ENCODE data around the gene ITPK1.

ITPK1 gene

DNA sequence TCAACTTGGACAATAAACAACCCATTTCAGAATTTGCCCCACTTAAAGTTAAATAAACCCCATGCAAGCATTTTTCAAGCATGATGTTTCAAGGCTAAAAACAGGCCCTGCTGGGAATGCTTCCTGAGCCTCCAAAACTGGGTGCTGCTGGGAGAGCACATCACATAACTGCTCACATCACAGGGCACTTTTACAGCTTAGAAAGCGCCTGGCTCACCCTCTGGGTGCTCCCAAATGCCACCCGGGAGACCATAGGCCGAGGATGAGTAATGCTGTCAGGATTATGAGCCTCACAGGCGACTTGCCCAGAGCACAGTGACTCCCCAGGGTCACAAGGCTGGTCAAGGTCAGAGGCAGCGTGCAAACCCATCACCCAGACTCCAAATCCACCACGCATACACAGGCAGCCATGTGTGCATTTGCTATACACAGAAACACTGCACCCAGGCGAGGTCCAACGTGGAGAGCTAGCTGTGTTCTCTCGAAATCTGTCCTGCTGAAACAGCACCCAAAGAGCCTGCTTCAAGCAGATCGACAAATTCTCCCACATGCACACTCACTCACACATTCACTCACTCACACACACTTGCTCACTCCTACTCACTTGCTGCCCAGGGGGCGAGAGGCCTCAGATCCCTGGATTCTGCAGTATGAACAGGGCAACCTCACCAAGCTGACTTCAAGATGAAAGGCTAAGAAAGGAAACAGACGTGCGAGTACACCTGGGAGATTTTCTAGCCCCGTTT, 58.7 kb downstream of the ITPK1 start:
- Histone ChIP-seq H3K36me3 (ENCODE audit: control insufficient read depth in 5 of 5, insufficient read depth in 5 of 5, low read length in 5 of 5) (peaks cover 0 to 11% (median 9%) of the 10 kb centered on the region in 5 donors), H3K9me3 (ENCODE audit: control insufficient read depth in 5 of 5, low read length in 5 of 5) (no peaks in the 10 kb centered on the region), H3K9ac (ENCODE audit: low read length in 5 of 5) (no peak overlapping the region), H3K4me1 (ENCODE audit: control insufficient read depth in 5 of 5, insufficient read depth in 5 of 5, low read length in 5 of 5) (peaks cover 0 to 26% (median 20%) of the 10 kb centered on the region in 5 donors), H3K4me3 (ENCODE audit: low read depth in 1 of 5, low read length in 5 of 5) (no peak overlapping the region), H3K27me3 (ENCODE audit: control insufficient read depth in 5 of 5, insufficient read depth in 4 of 5, low read length in 5 of 5) (no peaks in the 10 kb centered on the region), H3K27ac (ENCODE audit: low read depth, low read length) (no peak overlapping the region)

DNA sequence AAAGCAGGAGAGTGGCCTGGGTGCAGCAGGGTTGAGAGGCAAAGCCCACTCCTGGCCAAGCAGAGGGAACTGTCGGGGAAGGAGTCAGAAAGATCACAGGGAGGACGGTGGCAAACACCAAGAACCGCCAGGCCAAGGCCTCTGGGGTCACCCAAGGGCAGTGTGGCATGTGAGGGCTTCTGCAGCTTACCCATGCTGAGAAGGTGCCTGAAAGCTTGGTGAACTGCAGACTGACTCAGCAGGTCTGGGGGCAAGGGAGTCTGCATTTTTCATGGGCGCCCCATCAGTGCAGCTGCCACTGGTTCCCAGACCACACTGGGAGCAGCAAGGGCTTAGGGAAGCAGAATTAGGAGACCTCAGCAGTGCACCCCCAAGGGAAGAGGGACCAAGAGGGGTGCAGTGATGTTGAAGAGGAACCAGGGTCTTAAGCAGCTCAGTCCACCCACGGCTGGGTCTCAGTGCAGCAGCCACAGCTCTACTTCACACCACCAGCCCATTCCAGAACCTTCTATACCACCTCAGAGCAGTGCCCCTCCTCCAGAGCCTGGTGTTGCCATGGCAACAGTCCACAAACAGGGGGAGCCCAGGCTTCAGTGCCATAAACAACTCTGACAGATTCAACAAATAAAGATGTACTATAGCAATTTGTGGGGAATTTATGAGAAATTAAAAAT, 59.4 kb downstream of the ITPK1 start:
- no peak overlapping the region for H3K27ac ChIP-seq (ENCODE audit: low read depth, low read length)
- no peak overlapping the region for H3K4me3 ChIP-seq (ENCODE audit: low read depth in 1 of 5, low read length in 5 of 5)

DNA sequence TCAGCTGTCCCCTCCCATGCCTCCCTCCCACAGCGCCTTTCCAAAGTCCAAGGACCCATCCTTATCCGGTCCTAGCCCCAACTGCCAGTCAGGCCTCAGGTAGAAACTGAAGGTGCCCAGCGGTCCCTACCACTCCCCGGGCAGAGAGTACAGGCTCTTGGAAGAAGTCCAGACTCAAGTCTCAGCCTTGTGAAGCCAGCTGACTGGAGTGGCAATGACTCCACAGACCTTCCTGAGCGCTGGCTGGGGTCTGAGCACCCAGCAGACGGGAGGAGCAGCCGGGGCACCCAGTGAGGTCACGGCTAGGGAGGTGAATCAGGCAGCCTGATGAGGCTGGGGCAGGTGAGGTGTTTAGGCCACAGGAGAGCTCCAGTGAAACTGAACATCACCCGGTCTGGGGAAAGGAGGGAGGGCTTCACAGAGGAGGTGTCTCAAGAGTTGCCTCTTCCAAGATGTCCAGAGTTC, 60.0 kb downstream of the ITPK1 start:
- Histone ChIP-seq H3K36me3 (ENCODE audit: control insufficient read depth in 5 of 5, insufficient read depth in 5 of 5, low read length in 5 of 5) (peaks cover 0 to 20% (median 11%) of the 10 kb centered on the region in 5 donors), H3K9ac (ENCODE audit: low read length in 5 of 5) (no peak overlapping the region), H3K4me1 (ENCODE audit: control insufficient read depth in 5 of 5, insufficient read depth in 5 of 5, low read length in 5 of 5) (peaks cover 0 to 30% (median 20%) of the 10 kb centered on the region in 5 donors), H3K27ac (ENCODE audit: low read depth, low read length) (no peak overlapping the region), H3K9me3 (ENCODE audit: control insufficient read depth in 5 of 5, low read length in 5 of 5) (no peaks in the 10 kb centered on the region), H3K27me3 (ENCODE audit: control insufficient read depth in 5 of 5, insufficient read depth in 4 of 5, low read length in 5 of 5) (no peaks in the 10 kb centered on the region), H3K4me3 (ENCODE audit: low read depth in 1 of 5, low read length in 5 of 5) (no peak overlapping the region)

More for the DNA sequence above, 59.4 kb downstream of the ITPK1 start:
- Histone ChIP-seq H3K36me3 (ENCODE audit: control insufficient read depth in 5 of 5, insufficient read depth in 5 of 5, low read length in 5 of 5) (peaks cover 0 to 15% (median 10%) of the 10 kb centered on the region in 5 donors), H3K4me1 (ENCODE audit: control insufficient read depth in 5 of 5, insufficient read depth in 5 of 5, low read length in 5 of 5) (peaks cover 0 to 29% (median 20%) of the 10 kb centered on the region in 5 donors), H3K9ac (ENCODE audit: low read length in 5 of 5) (no peak overlapping the region), H3K27me3 (ENCODE audit: control insufficient read depth in 5 of 5, insufficient read depth in 4 of 5, low read length in 5 of 5) (no peaks in the 10 kb centered on the region), H3K9me3 (ENCODE audit: control insufficient read depth in 5 of 5, low read length in 5 of 5) (no peaks in the 10 kb centered on the region)

DNA sequence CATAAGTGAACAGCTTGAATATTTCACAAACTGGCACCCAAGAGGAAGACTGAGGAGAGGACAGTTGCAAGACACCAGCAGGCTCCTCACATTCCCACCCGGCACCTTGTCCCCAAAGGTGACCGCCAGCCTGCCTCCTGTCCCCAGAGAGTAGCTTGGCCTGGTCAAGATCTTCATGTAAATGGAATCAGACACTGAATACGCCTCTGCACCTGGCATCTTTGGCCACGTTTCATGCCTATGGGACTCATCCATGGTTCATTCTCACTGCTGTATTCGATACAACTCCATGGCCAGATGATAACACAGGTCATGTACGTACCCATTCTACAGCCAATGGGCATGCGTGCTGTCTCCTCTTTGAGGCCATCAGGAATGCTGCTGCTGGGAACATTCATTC, 60.8 kb downstream of the ITPK1 start:
- peaks cover 0 to 32% (median 19%) of the 10 kb centered on the region in 5 donors for H3K4me1 ChIP-seq (ENCODE audit: control insufficient read depth in 5 of 5, insufficient read depth in 5 of 5, low read length in 5 of 5)
- H3K36me3 ChIP-seq (ENCODE audit: control insufficient read depth in 5 of 5, insufficient read depth in 5 of 5, low read length in 5 of 5): peaks cover 0 to 22% (median 11%) of the 10 kb centered on the region in 5 donors
- H3K4me3 ChIP-seq (ENCODE audit: low read depth in 1 of 5, low read length in 5 of 5): no peak overlapping the region
- H3K9me3 ChIP-seq (ENCODE audit: control insufficient read depth in 5 of 5, low read length in 5 of 5): no peaks in the 10 kb centered on the region
- H3K9ac ChIP-seq (ENCODE audit: low read length in 5 of 5): peak overlapping the region in 1 of 5 donors; percentile 21
- no peak overlapping the region for H3K27ac ChIP-seq (ENCODE audit: low read depth, low read length)
- no peaks in the 10 kb centered on the region for H3K27me3 ChIP-seq (ENCODE audit: control insufficient read depth in 5 of 5, insufficient read depth in 4 of 5, low read length in 5 of 5)

DNA sequence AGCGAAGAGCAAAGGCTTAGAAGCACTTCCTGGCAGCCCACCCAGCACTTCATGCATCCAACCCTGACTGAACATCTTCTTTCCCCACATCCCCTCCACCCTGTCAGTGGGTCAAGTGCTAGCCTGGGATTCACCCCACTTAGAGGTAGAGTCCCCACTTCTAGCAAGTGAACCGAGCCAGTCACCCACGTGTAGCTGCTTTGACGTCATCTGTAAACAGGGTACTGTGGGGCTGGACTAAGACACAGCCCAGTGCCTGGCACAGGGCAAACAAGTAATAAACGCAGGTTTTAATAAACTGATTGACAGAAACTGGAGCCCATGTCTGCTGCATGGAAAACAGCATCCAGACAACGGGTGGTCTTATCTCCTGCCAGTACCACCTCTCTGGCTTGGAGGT, 61.7 kb downstream of the ITPK1 start:
- Histone ChIP-seq H3K36me3 (ENCODE audit: control insufficient read depth in 5 of 5, insufficient read depth in 5 of 5, low read length in 5 of 5) (peaks cover 0 to 22% (median 13%) of the 10 kb centered on the region in 5 donors), H3K9me3 (ENCODE audit: control insufficient read depth in 5 of 5, low read length in 5 of 5) (no peaks in the 10 kb centered on the region), H3K27ac (ENCODE audit: low read depth, low read length) (no peak overlapping the region), H3K9ac (ENCODE audit: low read length in 5 of 5) (no peak overlapping the region), H3K4me3 (ENCODE audit: low read depth in 1 of 5, low read length in 5 of 5) (no peak overlapping the region), H3K27me3 (ENCODE audit: control insufficient read depth in 5 of 5, insufficient read depth in 4 of 5, low read length in 5 of 5) (no peaks in the 10 kb centered on the region), H3K4me1 (ENCODE audit: control insufficient read depth in 5 of 5, insufficient read depth in 5 of 5, low read length in 5 of 5) (peaks cover 0 to 34% (median 20%) of the 10 kb centered on the region in 5 donors)

DNA sequence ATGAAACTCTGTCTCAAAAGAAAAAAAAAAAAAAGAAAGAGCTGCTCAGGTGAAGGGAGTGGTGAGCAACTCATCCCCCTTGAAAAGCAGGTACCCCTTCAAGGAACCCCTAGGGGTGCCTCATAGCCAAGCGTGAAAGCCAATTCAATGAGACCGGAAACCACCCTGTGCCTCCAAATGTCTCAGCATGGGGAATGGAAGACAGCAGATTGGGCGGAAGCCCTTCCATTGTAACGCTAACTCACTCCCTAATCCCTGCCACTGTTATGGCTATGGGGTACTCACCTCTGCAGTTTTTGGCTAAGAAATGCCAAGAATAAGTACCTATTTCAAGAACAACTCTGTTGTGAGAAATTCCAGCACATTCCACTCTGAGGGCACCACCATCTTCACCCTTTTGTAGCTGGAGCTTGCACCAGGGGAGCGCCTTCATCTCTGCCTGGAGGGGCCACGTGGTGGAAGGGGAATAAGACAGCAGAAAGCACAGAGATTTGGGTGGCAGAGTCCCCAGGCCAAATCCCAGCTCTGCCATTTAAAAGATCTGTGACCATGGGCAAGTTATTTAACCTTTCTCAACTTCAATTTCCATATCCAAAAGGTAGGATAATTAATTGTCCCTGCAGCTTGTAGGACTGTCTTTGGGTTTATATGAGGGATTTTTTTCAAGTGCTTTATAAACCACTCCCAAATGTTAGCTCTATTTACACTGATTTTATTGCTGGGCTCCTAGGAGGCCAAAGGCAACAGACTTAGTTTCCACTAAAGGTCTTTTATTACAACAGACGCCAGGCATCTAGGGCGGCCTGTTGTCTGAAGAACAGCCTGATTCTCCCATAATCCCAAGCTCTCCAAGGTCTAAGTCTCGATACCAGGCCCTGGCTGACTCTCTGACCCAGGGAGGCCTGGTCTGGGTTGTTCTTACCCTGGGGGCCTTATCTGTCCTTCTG, 63.9 kb downstream of the ITPK1 start:
- no peaks in the 10 kb centered on the region for H3K27me3 ChIP-seq (ENCODE audit: control insufficient read depth in 5 of 5, insufficient read depth in 4 of 5, low read length in 5 of 5)
- H3K9ac ChIP-seq (ENCODE audit: low read length in 5 of 5): no peak overlapping the region
- peak overlapping the region; percentile 4 for H3K27ac ChIP-seq (ENCODE audit: low read depth, low read length)
- H3K4me3 ChIP-seq (ENCODE audit: low read depth in 1 of 5, low read length in 5 of 5): no peak overlapping the region
- H3K4me1 ChIP-seq (ENCODE audit: control insufficient read depth in 5 of 5, insufficient read depth in 5 of 5, low read length in 5 of 5): peaks cover 0 to 37% (median 18%) of the 10 kb centered on the region in 5 donors
- no peaks in the 10 kb centered on the region for H3K9me3 ChIP-seq (ENCODE audit: control insufficient read depth in 5 of 5, low read length in 5 of 5)
- H3K36me3 ChIP-seq (ENCODE audit: control insufficient read depth in 5 of 5, insufficient read depth in 5 of 5, low read length in 5 of 5): peaks cover 0 to 22% (median 13%) of the 10 kb centered on the region in 5 donors

DNA sequence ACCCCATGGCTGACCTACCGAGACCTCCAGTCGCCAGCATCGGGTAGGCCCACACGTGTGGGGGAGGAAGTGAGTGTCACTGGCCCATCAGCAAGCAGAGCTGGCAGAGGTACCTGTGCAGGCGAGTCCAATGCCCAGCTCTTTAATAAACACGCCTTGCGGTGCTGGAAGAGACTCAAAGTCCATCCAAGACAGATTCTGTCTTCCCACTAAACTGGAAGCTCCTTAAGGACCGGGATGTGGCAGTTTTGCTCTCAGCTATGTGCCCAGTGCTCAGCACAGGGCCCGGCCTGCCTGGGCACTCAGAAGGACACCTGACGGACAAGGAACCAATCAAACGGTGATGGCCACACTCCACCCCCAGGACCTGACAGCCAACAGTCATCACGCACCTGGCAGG, 65.0 kb downstream of the ITPK1 start:
- Histone ChIP-seq H3K4me1 (ENCODE audit: control insufficient read depth in 5 of 5, insufficient read depth in 5 of 5, low read length in 5 of 5) (peaks cover 0 to 29% (median 12%) of the 10 kb centered on the region in 5 donors), H3K27me3 (ENCODE audit: control insufficient read depth in 5 of 5, insufficient read depth in 4 of 5, low read length in 5 of 5) (no peaks in the 10 kb centered on the region), H3K9me3 (ENCODE audit: control insufficient read depth in 5 of 5, low read length in 5 of 5) (no peaks in the 10 kb centered on the region), H3K36me3 (ENCODE audit: control insufficient read depth in 5 of 5, insufficient read depth in 5 of 5, low read length in 5 of 5) (peaks cover 0 to 22% (median 11%) of the 10 kb centered on the region in 5 donors), H3K9ac (ENCODE audit: low read length in 5 of 5) (no peak overlapping the region), H3K4me3 (ENCODE audit: low read depth in 1 of 5, low read length in 5 of 5) (no peak overlapping the region), H3K27ac (ENCODE audit: low read depth, low read length) (no peak overlapping the region)

DNA sequence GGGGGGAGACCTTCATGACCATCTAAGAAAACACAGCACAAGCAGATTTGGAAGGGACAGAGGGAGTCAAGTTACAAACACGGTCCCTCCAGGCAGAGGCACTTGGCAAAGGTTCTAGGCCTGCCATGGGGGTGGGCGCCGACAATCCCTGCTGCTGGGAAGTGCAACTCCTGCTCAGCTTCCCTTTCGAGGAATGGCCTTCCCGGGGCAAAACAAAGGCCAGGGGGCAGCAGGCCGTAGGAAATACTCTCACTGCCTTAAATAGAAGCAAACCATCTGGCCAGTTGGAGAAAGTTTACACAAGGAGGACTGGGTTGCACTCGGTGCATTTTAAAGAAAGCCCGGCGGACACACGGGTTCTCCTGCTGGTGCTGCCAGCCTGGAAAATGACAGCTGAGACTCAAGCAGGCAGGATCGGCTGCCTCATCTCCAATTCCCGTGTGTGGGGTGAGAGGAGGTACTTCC, 65.8 kb downstream of the ITPK1 start:
- H3K9ac ChIP-seq (ENCODE audit: low read length in 5 of 5): no peak overlapping the region
- H3K27ac ChIP-seq (ENCODE audit: low read depth, low read length): no peak overlapping the region
- peaks cover 0 to 19% (median 8%) of the 10 kb centered on the region in 5 donors for H3K36me3 ChIP-seq (ENCODE audit: control insufficient read depth in 5 of 5, insufficient read depth in 5 of 5, low read length in 5 of 5)
- no peaks in the 10 kb centered on the region for H3K9me3 ChIP-seq (ENCODE audit: control insufficient read depth in 5 of 5, low read length in 5 of 5)
- H3K4me1 ChIP-seq (ENCODE audit: control insufficient read depth in 5 of 5, insufficient read depth in 5 of 5, low read length in 5 of 5): peaks cover 0 to 35% (median 16%) of the 10 kb centered on the region in 5 donors
- H3K4me3 ChIP-seq (ENCODE audit: low read depth in 1 of 5, low read length in 5 of 5): no peak overlapping the region
- no peaks in the 10 kb centered on the region for H3K27me3 ChIP-seq (ENCODE audit: control insufficient read depth in 5 of 5, insufficient read depth in 4 of 5, low read length in 5 of 5)

DNA sequence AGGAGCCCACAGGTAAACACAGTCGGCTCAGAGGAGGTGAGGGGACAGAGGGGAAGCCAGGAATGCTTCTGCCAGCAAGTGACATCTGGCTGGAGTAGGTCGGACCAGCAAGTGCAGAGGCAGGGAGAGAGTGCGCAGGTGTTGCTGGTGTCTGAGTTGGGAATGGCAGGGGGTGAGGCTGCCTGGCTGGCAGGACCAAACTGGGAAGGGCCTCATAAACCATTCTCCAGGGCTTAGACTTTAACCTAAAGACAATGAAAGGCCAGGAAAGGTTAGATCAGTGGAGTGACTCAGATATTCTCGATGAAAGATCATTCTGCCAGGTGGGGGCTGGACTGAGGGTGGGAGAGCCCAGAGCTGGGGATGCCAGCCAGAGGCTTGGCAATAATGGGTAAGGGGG, 66.4 kb downstream of the ITPK1 start:
- Histone ChIP-seq H3K9ac (ENCODE audit: low read length in 5 of 5) (no peak overlapping the region), H3K4me1 (ENCODE audit: control insufficient read depth in 5 of 5, insufficient read depth in 5 of 5, low read length in 5 of 5) (peaks cover 0 to 41% (median 18%) of the 10 kb centered on the region in 5 donors), H3K27ac (ENCODE audit: low read depth, low read length) (no peak overlapping the region), H3K9me3 (ENCODE audit: control insufficient read depth in 5 of 5, low read length in 5 of 5) (no peaks in the 10 kb centered on the region), H3K36me3 (ENCODE audit: control insufficient read depth in 5 of 5, insufficient read depth in 5 of 5, low read length in 5 of 5) (peaks cover 0 to 13% (median 7%) of the 10 kb centered on the region in 5 donors), H3K27me3 (ENCODE audit: control insufficient read depth in 5 of 5, insufficient read depth in 4 of 5, low read length in 5 of 5) (no peaks in the 10 kb centered on the region), H3K4me3 (ENCODE audit: low read depth in 1 of 5, low read length in 5 of 5) (no peak overlapping the region)

Measured in subcutaneous abdominal adipose tissue (tissue), 5 donors.